ENCODE measurements around the gene COL5A3. TPM values are rescaled to one million over a fixed set of nuclear protein-coding genes. Genes with fewer than 3 reads are reported as not detected.

COL5A3 gene
- total and polyA plus RNA-seq, 8 donors, result 4.5 to 21.9 (median 6.3) TPM

DNA sequence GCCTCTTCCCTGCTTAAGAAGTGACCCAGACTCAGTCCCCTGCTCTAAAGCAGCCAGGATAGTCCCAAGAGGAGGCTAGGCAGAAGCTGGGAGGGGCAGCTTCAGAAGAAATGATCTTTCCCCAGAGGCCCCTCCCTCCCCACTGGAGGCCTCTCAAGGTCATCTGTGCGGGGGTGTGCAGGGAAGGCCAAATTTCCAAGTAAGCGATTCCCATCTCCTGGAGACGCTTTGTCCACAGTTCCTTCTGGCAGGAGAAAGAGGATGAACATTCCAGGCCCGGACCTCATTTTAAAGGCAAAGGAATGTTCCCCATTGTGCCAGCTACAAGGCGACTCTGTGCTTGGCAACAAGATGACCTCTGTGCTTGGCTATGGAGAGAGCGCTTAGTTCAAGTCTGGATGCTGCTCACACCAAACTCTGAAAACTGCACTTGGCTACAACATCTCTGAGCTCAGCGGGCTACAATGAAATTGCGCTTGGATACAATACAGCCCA, 23.5 kb downstream of the COL5A3 start:
- TF ChIP-seq, protein P1, sequence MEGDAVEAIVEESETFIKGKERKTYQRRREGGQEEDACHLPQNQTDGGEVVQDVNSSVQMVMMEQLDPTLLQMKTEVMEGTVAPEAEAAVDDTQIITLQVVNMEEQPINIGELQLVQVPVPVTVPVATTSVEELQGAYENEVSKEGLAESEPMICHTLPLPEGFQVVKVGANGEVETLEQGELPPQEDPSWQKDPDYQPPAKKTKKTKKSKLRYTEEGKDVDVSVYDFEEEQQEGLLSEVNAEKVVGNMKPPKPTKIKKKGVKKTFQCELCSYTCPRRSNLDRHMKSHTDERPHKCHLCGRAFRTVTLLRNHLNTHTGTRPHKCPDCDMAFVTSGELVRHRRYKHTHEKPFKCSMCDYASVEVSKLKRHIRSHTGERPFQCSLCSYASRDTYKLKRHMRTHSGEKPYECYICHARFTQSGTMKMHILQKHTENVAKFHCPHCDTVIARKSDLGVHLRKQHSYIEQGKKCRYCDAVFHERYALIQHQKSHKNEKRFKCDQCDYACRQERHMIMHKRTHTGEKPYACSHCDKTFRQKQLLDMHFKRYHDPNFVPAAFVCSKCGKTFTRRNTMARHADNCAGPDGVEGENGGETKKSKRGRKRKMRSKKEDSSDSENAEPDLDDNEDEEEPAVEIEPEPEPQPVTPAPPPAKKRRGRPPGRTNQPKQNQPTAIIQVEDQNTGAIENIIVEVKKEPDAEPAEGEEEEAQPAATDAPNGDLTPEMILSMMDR (IDR thresholded peaks at IDR 0.05), result no peak
- peak; percentile 71 for ATAC-seq

GRCh38 chr19:9981406-9982260, 28.7 kb downstream of the COL5A3 start:
- no peak for DNase-seq
- intact Hi-C loops (cut with DNase I), result no loop called here
- no peak overlapping the region for H3K4me3 ChIP-seq

More for the DNA sequence above, 23.5 kb downstream of the COL5A3 start:
- intact Hi-C loops (cut with DNase I), result no loop called here
- peaks cover 0 to 28% of the 10 kb centered on the region in 2 donors for H3K27me3 ChIP-seq
- H3K27ac ChIP-seq, result peak overlapping the region in 1 of 2 donors; percentile 7
- DNase-seq, result no peak
- no peaks in the 10 kb centered on the region for H3K36me3 ChIP-seq
- no peaks in the 10 kb centered on the region for H3K9me3 ChIP-seq
- H3K4me1 ChIP-seq, result no peaks in the 10 kb centered on the region
- H3K4me3 ChIP-seq, result no peak overlapping the region

GRCh38 chr19:9972103-9972502, 38.2 kb downstream of the COL5A3 start:
- TF ChIP-seq, protein P1 (IDR thresholded peaks at IDR 0.05), result no peak
- intact Hi-C loops (cut with DNase I), result no loop called here
- Histone ChIP-seq H3K4me1 (no peaks in the 10 kb centered on the region), H3K36me3 (no peaks in the 10 kb centered on the region), H3K9me3 (no peaks in the 10 kb centered on the region), H3K4me3 (no peak overlapping the region), H3K27me3 (peaks cover 0 to 22% of the 10 kb centered on the region in 2 donors), H3K27ac (no peak overlapping the region)
- no peak for ATAC-seq
- no peak for DNase-seq

More at GRCh38 chr19:9981406-9982260, 28.7 kb downstream of the COL5A3 start:
- no peak for ATAC-seq
- no peak overlapping the region for H3K27ac ChIP-seq
- TF ChIP-seq, protein P1 (IDR thresholded peaks at IDR 0.05), result no peak
- H3K36me3 ChIP-seq, result peaks cover 0 to 5% of the 10 kb centered on the region in 2 donors
- no peaks in the 10 kb centered on the region for H3K9me3 ChIP-seq
- H3K4me1 ChIP-seq, result no peaks in the 10 kb centered on the region
- H3K27me3 ChIP-seq, result peaks cover 0 to 22% of the 10 kb centered on the region in 2 donors

GRCh38 chr19:9971166-9971897, 39.0 kb downstream of the COL5A3 start:
- Histone ChIP-seq H3K27ac (no peak overlapping the region), H3K4me1 (no peaks in the 10 kb centered on the region), H3K4me3 (no peak overlapping the region), H3K27me3 (peaks cover 0 to 29% of the 10 kb centered on the region in 2 donors), H3K36me3 (no peaks in the 10 kb centered on the region), H3K9me3 (no peaks in the 10 kb centered on the region)
- no peak for DNase-seq
- intact Hi-C loops (cut with DNase I), result no loop called here
- ATAC-seq, result no peak
- TF ChIP-seq, protein P1 (IDR thresholded peaks at IDR 0.05), result no peak

DNA sequence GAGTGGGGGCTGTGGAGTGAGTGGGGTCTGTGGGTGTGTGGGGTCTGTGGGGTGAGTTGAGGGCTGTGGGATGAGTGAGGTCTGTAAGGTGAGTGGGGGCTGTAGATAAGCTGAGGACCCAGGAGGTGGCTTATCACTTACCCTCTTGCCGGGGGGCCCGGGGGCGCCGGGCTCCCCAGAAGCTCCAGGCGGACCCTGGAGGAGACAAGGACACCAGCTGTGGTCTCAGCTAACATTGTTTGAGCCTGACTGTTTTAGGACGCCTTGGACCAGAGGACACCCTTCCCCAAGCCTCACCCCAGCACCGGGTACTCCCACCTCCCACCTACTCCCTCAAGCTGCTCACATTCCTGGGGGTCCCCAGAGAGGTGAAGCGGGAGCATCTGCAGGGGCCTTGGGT, 39.8 kb downstream of the COL5A3 start:
- Histone ChIP-seq H3K4me1 (no peaks in the 10 kb centered on the region), H3K4me3 (no peak overlapping the region), H3K36me3 (no peaks in the 10 kb centered on the region), H3K27me3 (peaks cover 0 to 38% of the 10 kb centered on the region in 2 donors), H3K9me3 (no peaks in the 10 kb centered on the region), H3K27ac (no peak overlapping the region)
- no peak for ATAC-seq
- intact Hi-C loops (cut with DNase I), result no loop called here
- DNase-seq, result no peak
- TF ChIP-seq, protein P1 (IDR thresholded peaks at IDR 0.05), result no peak

Data from left lung (tissue), 10 donors.